ENCODE measurements around the gene TMCC2. TPM values are rescaled to one million over a fixed set of nuclear protein-coding genes. Genes with fewer than 3 reads are reported as not detected.

TMCC2 gene
- total RNA-seq, 1 donor from 2014 or later: 0.98 TPM

DNA sequence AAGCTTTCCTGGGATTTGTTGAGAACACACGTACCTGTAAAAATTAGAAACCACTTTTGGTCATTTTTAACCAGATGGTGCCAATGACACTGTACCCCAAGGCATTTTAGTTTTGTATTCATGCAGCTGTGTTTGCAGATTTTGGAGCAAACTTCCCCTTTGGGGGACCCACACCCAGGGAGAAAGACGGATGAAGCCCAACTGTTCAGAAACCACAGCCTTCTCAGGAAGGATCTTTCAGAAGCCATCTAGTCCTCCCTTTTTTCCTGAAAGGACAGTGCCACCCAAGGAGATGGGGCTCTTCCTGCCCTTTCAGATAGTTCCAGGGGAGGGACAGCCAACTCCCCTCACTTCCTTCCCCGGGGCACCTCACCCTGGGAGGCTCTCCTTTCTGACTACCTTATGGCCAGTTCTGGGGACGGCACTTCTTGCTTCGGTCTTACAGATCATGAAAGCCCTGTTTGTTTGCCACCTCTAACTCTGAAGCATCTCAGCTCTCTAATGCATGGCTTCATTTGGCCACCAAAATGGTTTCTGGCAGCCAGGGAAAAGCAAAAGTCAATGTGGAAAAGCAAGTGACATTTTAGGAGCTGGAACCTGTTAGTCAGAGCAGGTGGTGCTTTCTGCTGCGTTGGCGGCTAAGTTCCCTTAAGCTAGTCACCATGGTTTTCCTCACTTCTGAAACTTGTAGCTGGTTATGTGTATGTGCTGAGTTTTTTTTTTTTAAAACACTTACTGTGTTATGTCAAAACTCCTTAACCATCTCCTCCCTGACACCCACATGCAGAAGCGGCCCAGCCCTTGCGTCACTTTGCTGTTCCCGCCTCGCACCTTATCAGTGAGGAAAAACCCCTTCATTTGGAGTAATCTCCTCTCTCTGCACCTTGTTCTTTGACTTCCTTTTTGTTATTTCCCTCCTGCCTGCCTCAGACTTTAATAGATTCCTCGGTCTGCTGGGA, 10.1 kb downstream of the TMCC2 start:
- intact Hi-C loops (cut with micrococcal nuclease): no loop called here

DNA sequence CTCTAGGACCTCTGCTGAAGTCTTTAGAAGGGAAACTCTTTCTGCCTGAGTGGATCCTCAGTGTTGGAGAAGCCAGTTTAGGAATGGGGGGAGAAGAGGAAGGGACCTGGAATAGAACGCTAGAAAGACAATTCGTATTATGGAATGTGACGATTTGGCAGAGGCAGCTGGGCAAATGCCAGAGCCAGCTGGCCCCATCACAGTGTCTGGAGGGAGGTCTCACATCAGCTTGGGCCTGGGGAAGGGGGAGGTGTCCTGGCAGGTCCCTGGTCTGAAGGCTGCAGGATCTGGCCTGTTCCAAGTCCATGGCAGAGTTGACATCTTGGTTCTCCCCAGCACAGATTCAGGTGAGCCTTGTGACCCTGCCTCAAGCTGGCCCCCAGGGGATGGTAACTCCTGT, 11.3 kb downstream of the TMCC2 start:
- intact Hi-C loops (cut with micrococcal nuclease): no loop called here

GRCh38 chr1:205240118-205240517, 12.4 kb downstream of the TMCC2 start:
- intact Hi-C loops (cut with micrococcal nuclease): no loop called here

DNA sequence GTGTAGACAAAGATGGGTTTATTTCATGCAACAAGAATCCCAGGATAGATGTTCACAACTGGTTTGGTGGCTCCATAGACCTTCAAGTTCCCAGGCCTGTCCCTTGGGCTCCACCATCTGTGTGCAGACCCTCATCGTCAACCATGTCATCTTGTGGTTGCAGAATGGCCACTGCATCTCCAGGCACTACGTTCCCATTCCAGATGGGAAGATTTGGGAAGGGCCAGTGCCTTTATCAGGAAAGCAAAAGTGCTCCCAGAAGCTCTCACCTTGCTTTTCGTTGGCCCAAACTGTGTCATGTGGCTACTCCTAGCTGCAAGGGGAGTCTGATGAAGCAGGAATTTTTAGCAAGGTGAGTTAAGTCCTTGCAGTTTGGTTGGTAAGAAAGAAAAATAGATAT, 12.8 kb downstream of the TMCC2 start:
- intact Hi-C loops (cut with micrococcal nuclease): no loop called here

DNA sequence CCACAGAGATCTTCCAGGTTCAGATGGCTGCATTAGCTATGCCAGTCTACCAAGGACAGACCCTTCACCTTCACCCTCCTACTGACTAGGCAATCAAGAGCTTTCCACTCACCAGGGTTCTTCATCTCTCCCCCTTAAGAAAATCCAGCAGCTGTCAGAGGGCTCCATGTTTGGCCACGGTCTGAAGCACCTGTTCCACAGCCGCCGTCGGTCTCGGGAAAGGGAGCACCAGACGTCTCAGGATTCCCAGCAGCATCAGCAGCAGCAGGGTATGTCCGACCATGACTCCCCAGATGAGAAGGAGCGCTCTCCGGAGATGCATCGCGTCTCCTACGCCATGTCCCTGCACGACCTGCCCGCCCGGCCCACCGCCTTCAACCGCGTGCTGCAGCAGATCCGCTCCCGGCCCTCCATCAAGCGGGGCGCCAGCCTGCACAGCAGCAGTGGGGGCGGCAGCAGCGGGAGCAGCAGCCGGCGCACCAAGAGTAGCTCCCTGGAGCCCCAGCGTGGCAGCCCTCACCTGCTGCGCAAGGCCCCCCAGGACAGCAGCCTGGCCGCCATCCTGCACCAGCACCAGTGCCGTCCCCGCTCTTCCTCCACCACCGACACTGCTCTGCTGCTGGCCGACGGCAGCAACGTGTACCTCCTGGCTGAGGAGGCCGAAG, 13.8 kb downstream of the TMCC2 start:
- intact Hi-C loops (cut with micrococcal nuclease): no loop called here

DNA sequence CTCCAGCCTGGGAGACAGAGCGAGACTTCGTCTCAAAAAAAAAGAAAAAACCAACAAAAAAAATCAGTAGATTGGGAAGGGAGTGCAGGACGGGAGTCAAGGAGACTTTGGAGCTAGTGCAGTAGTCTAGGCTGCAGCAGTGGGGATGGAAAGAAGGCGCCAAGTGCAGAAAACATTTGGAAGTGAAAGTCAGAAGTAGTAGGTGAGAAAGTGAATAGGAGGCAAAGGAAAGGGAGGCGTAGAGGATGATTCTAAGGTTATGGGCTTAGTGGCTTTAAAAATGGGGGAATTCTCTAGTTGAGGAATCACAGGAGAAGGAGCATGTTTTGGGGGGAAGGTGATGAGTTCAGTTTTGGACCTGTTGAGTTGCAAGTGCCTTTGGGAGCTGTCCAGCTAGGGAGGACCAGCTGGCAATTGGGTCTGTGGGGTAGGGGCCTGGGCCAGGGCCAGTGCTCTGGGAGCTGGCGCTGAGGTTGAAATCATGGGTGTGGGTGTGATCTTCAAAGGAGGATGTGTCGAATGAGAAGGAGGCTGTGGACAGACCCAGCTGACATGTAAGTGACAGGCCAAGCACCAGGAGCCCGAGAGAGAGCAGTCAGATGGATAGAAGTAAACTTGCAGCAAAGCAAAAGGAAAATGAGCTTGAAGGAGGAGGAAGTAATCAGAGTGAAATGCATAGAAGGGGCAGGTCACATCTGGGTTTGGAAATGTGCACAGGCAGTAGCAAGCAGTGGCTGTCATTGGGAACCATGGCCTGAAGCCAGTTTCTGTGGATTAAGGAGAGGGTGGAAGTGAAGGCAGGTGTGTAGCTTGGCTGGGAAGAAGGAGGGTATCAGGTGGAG, 15.8 kb downstream of the TMCC2 start:
- intact Hi-C loops (cut with micrococcal nuclease): no loop called here

DNA sequence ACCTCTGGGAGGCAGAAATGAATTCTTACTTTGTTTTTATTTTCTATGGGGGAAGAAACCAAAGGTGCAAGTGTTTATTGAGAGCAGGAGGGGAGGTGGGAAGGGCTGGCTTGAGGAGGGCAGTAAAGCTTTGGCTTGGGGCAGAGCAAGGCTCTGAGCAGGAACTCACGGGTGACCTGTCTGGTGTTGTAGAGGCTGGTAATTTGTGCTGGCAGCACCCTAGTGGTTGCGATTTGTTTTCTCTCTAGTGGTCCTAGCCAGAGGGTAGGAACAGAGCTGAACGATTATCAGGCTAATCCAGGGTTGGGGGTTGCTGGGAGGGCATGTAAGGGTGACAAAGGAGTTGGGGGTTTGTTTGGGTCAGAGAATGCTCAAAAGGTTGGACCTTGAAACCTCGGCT, 16.6 kb downstream of the TMCC2 start:
- intact Hi-C loops (cut with micrococcal nuclease): no loop called here

GRCh38 chr1:205245096-205245495, 17.4 kb downstream of the TMCC2 start:
- intact Hi-C loops (cut with micrococcal nuclease): no loop called here

GRCh38 chr1:205246351-205247119, 18.8 kb downstream of the TMCC2 start:
- intact Hi-C loops (cut with micrococcal nuclease): no loop called here

DNA sequence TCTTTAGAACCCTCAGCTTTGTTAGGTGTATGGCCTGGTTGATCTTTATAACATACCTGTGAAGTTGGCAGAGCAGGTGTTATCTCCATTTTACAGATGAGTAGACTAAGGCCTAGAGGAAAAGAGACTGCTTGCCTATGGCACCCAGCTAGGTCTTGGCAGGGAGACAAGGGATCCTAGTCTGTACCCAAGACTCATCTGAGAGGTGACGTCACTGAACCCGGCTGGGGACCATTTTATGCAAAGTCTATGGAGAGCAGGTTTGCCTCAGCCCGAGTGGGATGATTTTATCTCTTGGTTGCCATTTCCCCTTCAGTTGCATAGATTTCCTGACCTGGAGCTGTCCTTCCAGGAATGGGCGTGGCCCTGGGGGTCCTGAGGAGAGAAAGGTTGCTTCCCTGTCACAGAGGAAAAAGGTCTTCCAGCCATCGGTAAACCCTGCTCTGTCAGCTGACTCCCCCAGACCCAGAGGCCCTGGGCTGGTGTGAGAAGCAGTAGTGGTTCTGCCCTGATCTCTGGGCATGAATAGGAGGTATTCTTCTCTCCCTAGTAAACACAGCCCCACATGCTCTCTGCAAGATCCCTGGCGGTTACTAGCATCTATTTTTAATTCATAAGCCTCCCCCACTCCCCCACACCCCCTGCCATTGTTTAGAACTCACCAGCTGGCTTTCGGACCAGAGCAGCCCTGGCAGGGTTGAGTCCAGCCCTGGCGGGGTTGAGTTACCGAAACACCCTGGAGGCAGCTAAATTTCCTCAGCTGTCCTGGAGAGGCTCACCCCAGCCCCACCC, 19.6 kb downstream of the TMCC2 start:
- intact Hi-C loops (cut with micrococcal nuclease): no loop called here

DNA sequence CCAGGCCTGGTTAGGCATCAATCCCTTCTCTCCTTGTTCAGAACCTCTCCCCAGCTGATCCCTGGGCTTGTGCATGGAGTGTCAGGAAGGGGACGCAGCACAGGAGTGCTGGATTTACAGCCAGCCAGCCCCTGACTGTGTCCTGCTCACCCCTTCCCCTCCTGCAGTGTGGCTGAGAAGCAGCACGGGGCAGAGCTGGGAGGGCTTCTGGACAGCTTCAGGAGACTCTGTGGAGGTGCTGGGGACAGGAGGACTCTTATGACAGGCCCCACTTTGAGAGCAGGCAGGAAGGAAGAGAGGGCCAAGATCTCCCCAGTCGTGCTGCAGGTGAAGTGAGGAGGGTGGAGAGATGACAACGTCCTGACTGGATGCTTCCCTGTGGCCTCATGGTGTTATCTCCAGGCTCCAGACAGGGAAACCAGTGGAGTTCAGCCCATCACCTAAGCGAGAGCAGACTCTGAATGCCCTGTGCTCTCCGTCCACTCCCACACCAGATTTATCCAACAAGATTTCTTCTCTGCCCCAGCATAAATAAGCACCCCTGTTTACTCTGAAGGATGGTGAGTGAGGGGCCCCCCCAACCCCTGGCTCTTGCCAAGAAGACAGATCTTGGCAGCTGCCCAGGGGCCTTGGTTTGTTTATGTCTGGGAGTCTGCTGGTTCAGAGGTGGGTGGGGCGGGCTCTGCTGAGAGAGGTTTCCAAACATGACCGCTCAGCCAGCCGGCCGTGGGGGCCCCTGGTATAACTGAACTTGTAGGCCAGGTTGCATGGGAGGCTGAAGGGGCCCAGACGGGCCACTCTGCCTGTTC, 21.3 kb downstream of the TMCC2 start:
- intact Hi-C loops (cut with micrococcal nuclease): no loop called here

DNA sequence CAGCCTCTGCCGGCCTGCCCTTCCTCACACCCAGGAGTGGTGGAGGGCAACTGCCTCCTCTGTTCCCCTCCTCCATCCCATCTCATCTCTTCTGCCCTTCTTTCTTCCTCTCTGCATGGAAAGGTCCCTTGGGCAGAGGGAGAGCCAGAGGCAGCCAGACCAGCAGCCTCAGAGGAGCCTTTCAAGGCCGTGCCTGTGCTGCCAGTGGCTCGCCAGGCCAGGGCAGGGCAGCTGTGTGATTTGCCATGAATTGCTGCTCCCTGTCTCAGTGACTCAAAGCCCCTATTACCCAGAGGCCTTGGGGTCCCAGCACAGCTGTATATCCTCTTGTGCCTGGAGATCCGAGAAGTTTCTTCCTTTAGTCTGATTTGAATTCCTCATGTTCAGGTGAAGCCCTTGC, 21.9 kb downstream of the TMCC2 start:
- intact Hi-C loops (cut with micrococcal nuclease): no loop called here

- intact Hi-C loops (cut with micrococcal nuclease): no loop called here
These were observed 23.0 kb downstream of the TMCC2 start for GRCh38 chr1:205250699-205251098.

DNA sequence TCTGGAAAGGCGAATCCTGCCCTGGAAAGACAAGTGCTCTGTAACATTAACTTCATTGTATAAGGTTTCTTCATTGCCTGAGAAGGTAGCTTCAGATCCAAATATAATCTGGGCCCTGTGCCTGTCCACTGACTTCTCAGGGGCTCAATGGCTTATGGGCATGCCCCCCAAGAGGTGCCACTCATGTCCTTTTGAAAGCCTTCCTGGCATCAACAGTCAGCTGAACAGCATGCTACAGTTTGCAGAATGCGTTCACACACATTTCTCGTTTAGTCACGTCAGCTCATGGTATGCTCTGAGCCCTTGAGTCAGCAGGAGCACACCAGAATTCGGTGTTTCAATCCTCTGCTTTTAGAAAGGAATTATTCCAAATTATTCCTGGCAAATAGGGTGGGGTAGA, 23.8 kb downstream of the TMCC2 start:
- intact Hi-C loops (cut with micrococcal nuclease): no loop called here

DNA sequence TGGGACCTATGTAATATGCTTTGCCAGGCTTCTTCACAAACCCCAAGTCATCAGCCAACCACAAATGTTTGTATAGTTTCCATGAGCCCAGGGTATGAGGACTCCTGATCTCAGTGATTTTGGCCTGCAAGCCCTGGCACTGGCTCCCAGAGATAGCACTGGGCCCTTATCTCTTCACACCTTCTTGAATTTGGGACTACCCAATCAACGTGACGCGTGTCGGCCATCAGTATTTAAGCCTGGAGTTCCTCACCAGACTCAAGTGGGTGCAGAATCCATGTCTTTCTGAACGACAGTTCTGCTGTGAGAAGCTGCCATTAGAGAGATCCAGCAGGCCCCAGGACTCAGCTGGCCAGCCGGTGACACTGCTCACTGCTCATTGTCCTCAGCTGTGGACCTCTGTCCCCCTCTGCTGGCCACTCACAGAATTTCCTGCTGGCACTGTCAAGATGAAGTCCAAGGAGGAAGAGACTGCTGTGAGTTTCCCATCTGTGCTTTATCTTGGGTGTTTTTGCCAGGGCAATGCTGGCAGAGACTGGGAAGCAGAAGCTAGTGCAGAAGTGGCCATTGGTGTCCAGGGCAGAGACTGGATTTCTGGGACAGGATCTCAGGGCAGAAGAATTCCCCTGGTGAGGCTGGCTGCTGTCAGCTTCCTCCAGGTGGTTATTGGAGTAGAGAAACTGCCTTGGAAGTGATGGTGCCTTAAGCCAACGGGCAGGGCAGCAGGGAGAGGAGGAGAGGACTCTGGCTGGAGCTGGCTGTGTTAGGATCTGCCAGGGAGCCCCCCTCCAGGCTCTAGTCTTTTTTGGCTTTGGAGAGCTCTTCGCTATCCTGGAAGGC, 28.4 kb downstream of the TMCC2 start:
- intact Hi-C loops (cut with micrococcal nuclease): loop anchor here (1.0 to 5.0 kb wide), 5 partner anchors 27 to 281 kb away; no protein-coding TSS in a partner anchor

DNA sequence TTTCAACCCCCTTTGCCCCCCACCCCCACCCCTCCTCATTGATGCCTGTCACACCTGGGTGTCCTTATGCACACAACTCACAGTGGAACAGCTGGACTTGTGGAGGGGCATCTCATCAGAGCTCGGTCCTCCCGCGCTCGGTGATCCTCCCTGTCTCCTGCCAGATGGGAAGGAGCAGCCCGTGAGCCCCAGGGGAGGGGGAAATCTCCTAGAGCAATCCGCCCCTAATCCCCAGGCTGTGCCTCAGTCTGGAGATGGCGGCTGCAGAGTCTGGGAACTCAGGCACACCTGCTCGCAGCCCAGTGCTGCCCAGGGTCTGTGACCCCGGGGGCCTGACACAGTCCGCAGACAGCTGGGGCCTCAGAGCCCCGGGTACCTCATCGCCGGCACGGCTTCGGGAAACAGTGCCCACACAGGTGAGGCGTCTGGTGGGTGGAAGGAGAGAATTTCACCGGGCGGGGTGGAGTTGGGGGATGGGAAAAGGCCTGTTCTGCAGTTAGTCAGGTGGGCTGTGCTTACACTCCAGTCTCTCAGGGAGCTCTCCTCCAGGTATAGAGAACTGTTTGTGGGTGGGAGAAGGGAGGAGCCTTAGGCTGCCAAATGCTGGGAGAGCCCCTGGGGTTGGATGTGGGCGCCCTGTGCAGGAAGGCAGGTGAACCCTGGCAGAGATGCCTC, 29.3 kb downstream of the TMCC2 start:
- intact Hi-C loops (cut with micrococcal nuclease): loop anchor here (1.0 to 5.0 kb wide), 5 partner anchors 28 to 282 kb away; no protein-coding TSS in a partner anchor

DNA sequence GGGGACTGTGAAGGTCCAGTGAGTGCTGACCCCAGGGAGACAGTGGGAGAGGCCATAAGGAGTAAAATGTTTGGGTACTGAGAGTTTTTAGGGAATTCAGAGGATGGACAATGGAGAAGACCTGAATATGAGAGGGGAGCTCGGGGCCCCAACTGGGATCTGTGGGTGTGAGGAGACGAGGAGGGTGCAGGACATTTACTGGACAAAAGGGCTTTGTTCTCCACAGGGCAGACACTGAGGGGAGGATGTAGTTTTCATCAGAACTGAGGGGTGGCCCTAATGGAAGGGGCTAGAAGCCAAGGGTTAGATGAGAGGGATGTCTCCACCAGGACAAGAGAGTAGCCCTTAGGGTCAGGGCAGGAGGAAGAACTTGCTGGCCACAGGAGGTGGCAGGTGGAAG, 30.0 kb downstream of the TMCC2 start:
- intact Hi-C loops (cut with micrococcal nuclease): loop anchor here (5.0 kb wide), 1 partner anchor 195 kb away; no protein-coding TSS in a partner anchor

All from T-helper 2 cell treated with Interferon-gamma antibody and Interleukin-4, amounts not matched to agents 100 ng/mL and 5 ng/mL, for 36 hours (primary cell).